A549 (cell line): ENCODE results near the gene COPS7A.

Experiments used
- CHD4 ChIP-seq: fragments of 200-600 bp; sonication (generic); IDR thresholded peaks from 2 replicates; pipeline ENCODE4 v1.6.1; 2016; ENCODE audit warnings: antibody characterized with exemption, mild to moderate bottlenecking, borderline replicate concordance
- CTCF ChIP-seq: fragments of >200 bp; sonication (Bioruptor Twin); formaldehyde crosslinking; IDR thresholded peaks from 3 replicates; pipeline ENCODE4 v1.5.1; 2016
- EP300 ChIP-seq, 2 experiments: fragments of >200 bp; sonication (Bioruptor Twin); formaldehyde crosslinking; IDR thresholded peaks; 2 replicates in 1 of 2; 3 replicates in 1 of 2; pipeline ENCODE4 v1.6.1; 2016 to 2017
- JUN ChIP-seq, 2 experiments: fragments of >200 bp; sonication (Bioruptor Twin); formaldehyde crosslinking; IDR thresholded peaks; 2 replicates in 1 of 2; 3 replicates in 1 of 2; pipeline ENCODE4 v1.6.1; 2016 to 2017
- MAX ChIP-seq: IDR thresholded peaks from 2 replicates; pipeline ENCODE4 v1.6.1; 2012
- MYC ChIP-seq: IDR thresholded peaks from 2 replicates; pipeline ENCODE4 v1.6.1; 2012; ENCODE audit warnings: mild to moderate bottlenecking, inconsistent platforms, low read length, improper control_type of control experiment, borderline replicate concordance
- ZFP36 ChIP-seq: fragments of 450-650 bp; IDR thresholded peaks from 2 replicates; pipeline ENCODE4 v1.6.1; 2014; ENCODE audit warnings: borderline replicate concordance; ENCODE audit not compliant: partially characterized antibody

GRCh38 chr12:6735448-6736191, 11.8 kb downstream of the COPS7A start:
- TF ChIP-seq MYC = no peak
- TF ChIP-seq EP300 (IDR thresholded peaks at IDR 0.05) = no peak
- TF ChIP-seq JUN (IDR thresholded peaks at IDR 0.05) = no peak
- peak; percentile 90 for TF ChIP-seq CTCF
- no peak for TF ChIP-seq MAX
- TF ChIP-seq CHD4 = no peak
- no peak for TF ChIP-seq ZFP36
